Measurements from ENCODE around the gene OR2T29.

DNA sequence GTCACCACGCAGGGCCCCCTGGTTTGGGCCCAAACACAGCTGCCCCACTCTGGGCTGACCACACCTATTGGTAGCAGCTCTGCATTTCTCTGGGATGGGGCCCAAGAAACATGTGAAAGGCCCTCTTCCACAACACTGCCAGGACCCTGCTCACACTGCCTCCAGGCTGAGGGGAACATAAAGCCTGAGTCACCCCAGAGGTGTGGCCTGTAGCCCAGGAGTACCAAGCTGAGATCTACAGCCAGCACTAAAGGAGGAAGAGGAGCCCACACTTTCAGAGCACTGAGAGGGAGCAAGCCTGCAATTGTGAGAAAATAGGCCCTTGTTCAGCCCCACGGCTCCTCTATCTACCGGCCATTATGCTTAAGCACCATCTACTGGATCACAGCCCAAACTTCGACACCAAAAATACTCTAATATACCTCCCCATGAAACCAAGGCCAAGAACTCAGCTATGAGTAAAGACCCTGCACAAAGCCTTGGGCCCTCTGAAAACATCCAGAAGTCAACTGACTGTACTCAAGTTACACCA is 49.4 kb upstream of the OR2T29 start:
- TF ChIP-seq POLR2A (IDR thresholded peaks at IDR 0.05; ENCODE audit: control extremely low read depth in 1 of 2, low read depth in 2 of 2, low read length in 2 of 2), result no peak
- TF ChIP-seq EGR1 (IDR thresholded peaks at IDR 0.05; ENCODE audit: borderline replicate concordance, low read depth, low read length), result no peak
- TF ChIP-seq, protein P1, sequence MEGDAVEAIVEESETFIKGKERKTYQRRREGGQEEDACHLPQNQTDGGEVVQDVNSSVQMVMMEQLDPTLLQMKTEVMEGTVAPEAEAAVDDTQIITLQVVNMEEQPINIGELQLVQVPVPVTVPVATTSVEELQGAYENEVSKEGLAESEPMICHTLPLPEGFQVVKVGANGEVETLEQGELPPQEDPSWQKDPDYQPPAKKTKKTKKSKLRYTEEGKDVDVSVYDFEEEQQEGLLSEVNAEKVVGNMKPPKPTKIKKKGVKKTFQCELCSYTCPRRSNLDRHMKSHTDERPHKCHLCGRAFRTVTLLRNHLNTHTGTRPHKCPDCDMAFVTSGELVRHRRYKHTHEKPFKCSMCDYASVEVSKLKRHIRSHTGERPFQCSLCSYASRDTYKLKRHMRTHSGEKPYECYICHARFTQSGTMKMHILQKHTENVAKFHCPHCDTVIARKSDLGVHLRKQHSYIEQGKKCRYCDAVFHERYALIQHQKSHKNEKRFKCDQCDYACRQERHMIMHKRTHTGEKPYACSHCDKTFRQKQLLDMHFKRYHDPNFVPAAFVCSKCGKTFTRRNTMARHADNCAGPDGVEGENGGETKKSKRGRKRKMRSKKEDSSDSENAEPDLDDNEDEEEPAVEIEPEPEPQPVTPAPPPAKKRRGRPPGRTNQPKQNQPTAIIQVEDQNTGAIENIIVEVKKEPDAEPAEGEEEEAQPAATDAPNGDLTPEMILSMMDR (IDR thresholded peaks at IDR 0.05; ENCODE audit: control extremely low read depth in 1 of 3, insufficient read depth in 1 of 3, low read depth in 1 of 3, low read length in 3 of 3), result no peak
- no peak for TF ChIP-seq HDAC2 (IDR thresholded peaks at IDR 0.05; ENCODE audit: borderline replicate concordance in 1 of 2, low read depth in 2 of 2, low read length in 2 of 2)
- no peak for TF ChIP-seq EP300 (IDR thresholded peaks at IDR 0.05; ENCODE audit: borderline replicate concordance in 1 of 2, low read depth in 2 of 2, low read length in 2 of 2)
- TF ChIP-seq, protein P2, sequence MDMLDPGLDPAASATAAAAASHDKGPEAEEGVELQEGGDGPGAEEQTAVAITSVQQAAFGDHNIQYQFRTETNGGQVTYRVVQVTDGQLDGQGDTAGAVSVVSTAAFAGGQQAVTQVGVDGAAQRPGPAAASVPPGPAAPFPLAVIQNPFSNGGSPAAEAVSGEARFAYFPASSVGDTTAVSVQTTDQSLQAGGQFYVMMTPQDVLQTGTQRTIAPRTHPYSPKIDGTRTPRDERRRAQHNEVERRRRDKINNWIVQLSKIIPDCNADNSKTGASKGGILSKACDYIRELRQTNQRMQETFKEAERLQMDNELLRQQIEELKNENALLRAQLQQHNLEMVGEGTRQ (IDR thresholded peaks at IDR 0.05; ENCODE audit: low read length), result no peak
- no peak for TF ChIP-seq EZH2 (IDR thresholded peaks at IDR 0.05; ENCODE audit: low read depth, low read length, severe bottlenecking)
- TF ChIP-seq CHD2 (IDR thresholded peaks at IDR 0.05; ENCODE audit: low read length), result no peak
- no peak for TF ChIP-seq TAF7 (optimal IDR thresholded peaks at IDR 0.05; ENCODE audit: borderline replicate concordance, low read depth, low read length)
- TF ChIP-seq PHF8 (conservative IDR thresholded peaks at IDR 0.05; ENCODE audit: low read depth, low read length), result no peak
- no peak for TF ChIP-seq SP1 (IDR thresholded peaks at IDR 0.05; ENCODE audit: low read depth, low read length)
- no peak for TF ChIP-seq SUZ12 (IDR thresholded peaks at IDR 0.05; ENCODE audit: low read length)
